Hepatocyte (in vitro differentiated cells): ENCODE measurements around the gene CDC42BPA.

Source experiments
- EZH2 ChIP-seq: fragments of 200-600 bp; sonication (generic); IDR thresholded peaks from 2 replicates; pipeline ENCODE4 v1.6.1; 2016; ENCODE audit warnings: antibody characterized with exemption, mild to moderate bottlenecking, borderline replicate concordance
- EZH2phosphoT487 ChIP-seq: fragments of 200-600 bp; sonication (generic); IDR thresholded peaks from one replicate; pipeline ENCODE4 v1.6.1; 2018; ENCODE audit warnings: antibody characterized with exemption, mild to moderate bottlenecking, low read depth, moderate library complexity; ENCODE audit not compliant: unreplicated experiment, severe bottlenecking
- TF ChIP-seq, protein P1 (sequence below): fragments of 200-600 bp; sonication (generic); IDR thresholded peaks from 2 replicates; pipeline ENCODE4 v1.5.1; 2016; ENCODE audit warnings: antibody characterized with exemption, mild to moderate bottlenecking; ENCODE audit not compliant: poor library complexity

DNA sequence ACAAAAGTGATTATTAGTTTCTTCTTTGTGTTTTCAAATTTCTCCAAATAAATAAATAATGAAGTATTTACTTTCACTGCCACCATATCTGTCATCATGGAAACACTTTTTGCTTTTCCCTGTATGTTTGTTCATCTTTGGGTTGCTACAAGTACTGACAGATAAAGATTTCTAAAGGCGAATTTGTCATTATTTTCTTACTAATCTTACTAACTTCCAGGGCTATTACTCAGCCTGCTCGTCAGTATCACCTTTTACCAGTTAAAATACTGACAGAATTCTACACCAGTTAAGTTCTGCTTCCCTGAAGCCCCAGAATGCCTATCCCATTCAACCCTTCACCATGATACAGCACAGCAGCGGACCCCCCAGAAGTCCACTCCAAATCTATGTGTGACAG lies 106.1 kb downstream of the CDC42BPA start:
- TF ChIP-seq, protein P1, sequence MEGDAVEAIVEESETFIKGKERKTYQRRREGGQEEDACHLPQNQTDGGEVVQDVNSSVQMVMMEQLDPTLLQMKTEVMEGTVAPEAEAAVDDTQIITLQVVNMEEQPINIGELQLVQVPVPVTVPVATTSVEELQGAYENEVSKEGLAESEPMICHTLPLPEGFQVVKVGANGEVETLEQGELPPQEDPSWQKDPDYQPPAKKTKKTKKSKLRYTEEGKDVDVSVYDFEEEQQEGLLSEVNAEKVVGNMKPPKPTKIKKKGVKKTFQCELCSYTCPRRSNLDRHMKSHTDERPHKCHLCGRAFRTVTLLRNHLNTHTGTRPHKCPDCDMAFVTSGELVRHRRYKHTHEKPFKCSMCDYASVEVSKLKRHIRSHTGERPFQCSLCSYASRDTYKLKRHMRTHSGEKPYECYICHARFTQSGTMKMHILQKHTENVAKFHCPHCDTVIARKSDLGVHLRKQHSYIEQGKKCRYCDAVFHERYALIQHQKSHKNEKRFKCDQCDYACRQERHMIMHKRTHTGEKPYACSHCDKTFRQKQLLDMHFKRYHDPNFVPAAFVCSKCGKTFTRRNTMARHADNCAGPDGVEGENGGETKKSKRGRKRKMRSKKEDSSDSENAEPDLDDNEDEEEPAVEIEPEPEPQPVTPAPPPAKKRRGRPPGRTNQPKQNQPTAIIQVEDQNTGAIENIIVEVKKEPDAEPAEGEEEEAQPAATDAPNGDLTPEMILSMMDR: no peak
- TF ChIP-seq EZH2: no peak
- no peak for TF ChIP-seq EZH2phosphoT487
